ENCODE measurements around the gene OR5K3.
"Not testable (repeated sequence)": the region's sequence is repeated elsewhere in the genome, so short reads cannot be mapped to it uniquely, and the experiment has no call there.

Gene OR5K3

GRCh38 chr3:98390366-98390765 lies at the start of gene OR5K3:
OR5K3 (plus strand) TSS chr3:98390666; CDS start chr3:98390666, 0 bp downstream.
- no peak for ATAC-seq

DNA sequence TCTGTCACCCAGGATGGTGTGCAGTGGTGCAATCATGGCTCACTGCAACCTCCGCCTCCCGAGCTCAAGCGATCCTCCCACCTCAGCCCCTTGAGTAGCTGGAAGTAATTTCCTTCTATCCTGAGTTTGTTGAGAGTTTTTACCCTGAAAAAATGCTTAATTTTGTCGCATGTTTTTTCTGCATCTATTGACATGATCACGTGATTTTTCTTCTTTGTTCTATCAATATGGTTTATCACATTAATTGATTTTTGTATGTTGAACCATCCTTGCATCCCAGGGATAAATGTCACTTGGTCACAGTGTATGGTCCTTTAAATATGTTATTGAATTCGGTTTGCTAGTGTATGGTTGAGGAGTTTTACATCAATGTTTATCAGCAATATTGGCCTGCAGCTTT lies 48.7 kb upstream of the OR5K3 start:
- ATAC-seq, result no peak

- ATAC-seq, result no peak
Measured at GRCh38 chr3:98343647-98344507, 46.6 kb upstream of the OR5K3 start.

DNA sequence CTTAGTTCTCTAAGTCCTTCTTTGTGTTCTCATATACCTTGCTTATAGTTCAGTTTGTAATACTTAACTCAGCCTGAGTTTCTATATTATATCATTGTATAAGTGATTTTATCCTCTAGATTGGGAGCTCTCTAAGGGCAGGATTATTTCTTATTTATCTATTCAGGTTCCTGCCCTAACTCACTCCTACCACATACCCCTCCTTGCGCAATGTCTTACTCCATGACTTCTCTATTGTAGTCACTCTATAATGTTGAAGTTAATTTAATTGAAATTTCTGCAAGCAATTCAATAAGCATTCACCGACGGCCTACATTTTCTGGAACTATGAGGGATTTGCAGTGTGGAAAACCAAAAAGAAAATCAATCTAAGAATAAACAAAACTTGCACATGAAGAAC lies 40.4 kb upstream of the OR5K3 start:
- no peak for ATAC-seq

GRCh38 chr3:98353554-98353953 lies 36.9 kb upstream of the OR5K3 start, which contains the start of gene OR5K4:
OR5K4 (plus strand) TSS chr3:98353854; CDS start chr3:98353854, 0 bp downstream.
- ATAC-seq, result no peak

DNA sequence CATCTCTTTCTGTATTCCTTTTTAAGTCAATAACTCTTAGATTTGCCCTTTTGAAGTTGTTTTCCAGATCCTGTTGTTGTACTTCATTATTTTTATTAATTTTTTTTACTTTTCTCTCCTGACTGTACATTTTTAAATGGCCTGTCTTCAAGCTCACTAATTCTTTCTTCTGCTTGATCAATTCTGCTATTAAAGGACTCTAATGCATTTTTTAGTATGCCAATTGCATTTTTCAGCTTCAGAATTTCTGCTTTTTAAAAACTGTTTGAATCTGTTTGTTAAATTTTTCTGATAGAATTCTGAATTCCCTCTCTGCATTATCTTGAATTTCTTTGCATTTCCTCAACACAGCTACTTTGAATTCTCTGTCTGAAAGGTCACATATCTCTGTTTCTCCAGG lies 31.2 kb upstream of the OR5K3 start:
- no peak for ATAC-seq

GRCh38 chr3:98359993-98360675 lies 30.3 kb upstream of the OR5K3 start:
- ATAC-seq, result peak in 1 of 2 donors; percentile 45

DNA sequence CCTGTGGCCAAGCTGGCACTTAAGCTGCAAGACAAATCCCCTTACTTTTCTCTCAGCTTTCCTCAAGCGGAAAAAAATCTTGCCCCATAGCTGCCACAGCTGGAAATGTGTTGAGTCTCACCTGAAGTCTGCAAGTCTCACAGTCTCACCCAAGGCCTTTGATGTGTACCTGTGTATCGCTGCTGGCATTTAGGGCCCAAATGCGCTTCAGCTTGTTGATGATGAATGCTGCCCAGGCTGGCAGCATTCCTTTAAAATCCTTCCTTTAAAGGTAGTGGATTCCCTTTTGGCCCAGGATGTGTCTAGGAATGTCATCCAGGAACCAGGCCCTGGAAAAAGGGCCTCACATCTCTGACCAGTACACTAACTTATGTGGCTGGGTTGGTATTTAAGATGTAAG lies 29.8 kb upstream of the OR5K3 start:
- ATAC-seq, result no peak

DNA sequence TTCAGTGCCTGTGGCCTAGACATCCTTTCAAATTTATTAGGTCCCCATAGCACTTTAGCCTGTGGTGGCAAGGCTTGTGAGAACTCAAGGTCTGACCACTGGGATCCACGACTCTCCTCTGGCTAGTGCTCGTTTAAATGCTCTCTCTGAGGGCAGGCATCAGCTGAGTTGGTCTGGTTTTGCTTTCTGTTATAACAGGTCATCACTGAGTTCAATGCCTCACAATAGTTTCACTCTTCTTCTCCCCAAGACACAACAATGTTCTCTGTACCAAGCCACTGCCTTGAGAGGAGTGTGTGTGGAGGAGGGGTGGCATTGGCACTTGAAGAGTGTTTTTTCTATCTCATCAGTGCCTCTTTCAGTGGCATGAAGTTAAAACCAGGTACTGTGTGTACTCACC lies 29.2 kb upstream of the OR5K3 start:
- ATAC-seq, result no peak

- ATAC-seq, result peak in 1 of 2 donors; percentile 36
Measured at GRCh38 chr3:98367464-98368246, 22.8 kb upstream of the OR5K3 start.

GRCh38 chr3:98371186-98371585 lies 19.3 kb upstream of the OR5K3 start:
- ATAC-seq, result no peak

- ATAC-seq, result no peak
Measured at GRCh38 chr3:98371853-98372252, 18.6 kb upstream of the OR5K3 start.

GRCh38 chr3:98372445-98372844 lies 18.0 kb upstream of the OR5K3 start:
- ATAC-seq, result no peak

DNA sequence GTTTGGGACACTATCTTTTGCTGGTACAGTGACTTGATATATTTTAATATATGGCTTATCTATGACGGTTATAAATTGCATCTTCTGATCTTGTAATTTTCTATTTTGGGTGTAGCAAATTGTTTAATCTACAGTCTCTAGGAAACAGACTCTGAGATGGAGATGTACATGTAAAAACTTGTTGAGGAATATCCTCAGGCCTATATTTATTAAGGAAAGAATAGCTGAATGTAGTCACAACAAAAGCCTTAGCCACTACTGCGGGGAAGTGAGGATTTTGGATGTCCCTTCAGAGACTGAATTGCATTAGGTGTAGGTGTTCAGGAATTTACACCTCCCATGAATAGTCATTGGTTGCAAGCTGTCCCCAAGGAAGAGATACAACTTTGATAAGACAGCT lies 13.8 kb upstream of the OR5K3 start:
- ATAC-seq, result no peak

DNA sequence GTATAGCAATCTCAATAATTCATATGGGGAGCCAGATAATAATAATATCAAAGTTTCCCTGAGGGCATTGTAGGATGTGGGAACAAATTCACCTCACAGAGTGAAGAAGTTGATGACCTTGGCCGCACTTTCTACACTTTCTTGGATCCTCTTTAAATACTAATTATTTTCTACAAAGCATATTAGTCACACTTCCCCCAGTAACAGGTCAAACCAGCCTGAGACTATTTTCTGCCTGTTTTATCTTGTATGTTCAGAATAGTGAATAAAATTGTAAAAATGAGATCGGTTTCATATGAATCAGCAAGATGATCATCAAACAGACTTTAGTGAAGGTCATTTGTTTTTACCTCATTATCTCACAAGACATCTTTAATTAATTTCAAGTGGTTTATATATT lies 2.3 kb upstream of the OR5K3 start:
- ATAC-seq, result no peak

DNA sequence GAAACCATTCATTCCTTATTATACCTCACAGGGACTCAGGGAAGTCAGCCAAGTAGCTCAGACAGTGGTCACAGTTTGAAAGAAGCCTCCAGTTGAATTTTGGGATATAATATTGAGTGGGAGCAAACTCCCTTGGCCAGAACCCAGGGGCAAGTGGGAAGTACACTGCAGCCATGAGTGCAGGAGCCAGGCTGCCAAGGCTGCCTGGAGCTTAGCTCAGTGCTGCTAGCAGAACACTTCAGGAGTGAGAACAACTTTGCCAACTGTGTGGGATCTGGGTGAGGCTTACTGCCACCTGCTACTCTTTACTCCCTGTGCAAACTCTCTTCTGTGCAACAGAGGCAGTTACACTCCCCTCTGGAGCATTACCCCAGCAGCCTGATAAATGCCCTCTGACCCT lies 4.6 kb downstream of the OR5K3 start:
- ATAC-seq, result no peak

GRCh38 chr3:98396482-98396881 lies 6.0 kb downstream of the OR5K3 start:
- not testable (repeated sequence) for ATAC-seq

GRCh38 chr3:98398513-98398912 lies 8.0 kb downstream of the OR5K3 start:
- no peak for ATAC-seq

DNA sequence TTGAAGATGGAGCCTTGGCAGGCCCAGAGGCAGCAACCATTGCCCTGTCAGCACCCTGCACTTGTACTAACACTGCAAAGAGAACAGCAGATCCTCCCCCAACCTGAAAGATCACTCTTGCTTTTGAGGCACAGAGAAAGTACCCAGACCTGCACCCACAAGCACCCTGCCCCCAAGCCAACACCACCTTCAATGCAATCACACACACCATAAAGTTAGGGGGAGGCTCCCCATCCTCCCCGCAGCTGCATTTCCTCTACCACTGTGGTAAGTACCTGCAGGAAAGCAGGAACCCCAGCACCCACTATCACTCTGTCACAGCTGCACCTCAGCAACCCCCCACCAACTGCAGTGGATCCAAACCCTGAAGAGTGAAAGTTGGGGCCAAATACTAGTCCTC lies 12.0 kb downstream of the OR5K3 start:
- ATAC-seq, result no peak

DNA sequence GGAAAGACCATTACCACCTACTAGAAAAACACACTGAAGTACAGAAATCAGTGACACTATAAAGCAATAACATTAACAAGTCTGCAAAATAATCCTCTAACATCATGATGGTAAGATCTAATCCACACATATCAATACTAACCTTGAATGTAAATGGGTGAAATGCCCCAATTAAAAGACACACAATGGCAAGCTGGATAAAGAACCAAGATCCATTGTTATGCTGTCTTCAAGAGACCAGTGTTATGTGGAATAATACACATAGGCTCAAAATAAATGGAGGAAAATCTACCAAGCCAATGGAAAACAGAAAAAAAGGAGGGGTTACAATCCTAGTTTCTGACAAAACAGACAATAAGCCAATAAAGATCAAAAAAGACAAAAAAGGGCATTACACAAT lies 13.5 kb downstream of the OR5K3 start:
- ATAC-seq, result no peak

DNA sequence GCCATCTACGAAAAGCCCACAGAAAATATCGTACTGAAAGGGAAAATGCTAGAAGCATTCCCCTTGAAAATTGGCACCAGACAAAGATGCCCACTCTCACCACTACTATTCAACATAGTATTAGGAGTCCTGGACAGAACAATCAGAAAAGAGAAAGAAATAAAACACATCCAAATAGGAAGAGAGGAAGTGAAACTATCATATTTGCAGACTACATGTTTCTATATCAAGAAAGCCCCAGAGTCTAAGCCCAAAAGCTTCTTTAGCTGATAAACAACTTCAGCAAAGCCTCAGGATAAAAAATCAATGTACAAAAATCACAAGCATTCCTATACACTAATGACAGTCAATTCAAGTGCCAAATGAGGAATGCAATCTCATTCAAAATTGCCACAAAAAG lies 15.6 kb downstream of the OR5K3 start:
- ATAC-seq, result no peak

- ATAC-seq, result no peak
Measured at GRCh38 chr3:98432575-98432974, 42.1 kb downstream of the OR5K3 start.

- ATAC-seq, result no peak
Measured at GRCh38 chr3:98433764-98434163, 43.3 kb downstream of the OR5K3 start.

All from activated CD4-positive, CD25-positive, alpha-beta regulatory T cell treated with anti-CD3 and anti-CD28 coated beads, Interleukin-2, amount 50 U/mL, for 24 hours (primary cell).